GM12874 (cell line): ENCODE measurements around the gene NT5C1A.

Source experiments
- CTCF ChIP-seq: IDR thresholded peaks from 2 replicates; pipeline ENCODE4 v1.5.1; 2011; ENCODE audit warnings: low read depth, mild to moderate bottlenecking, control low read depth, low read length, moderate library complexity; ENCODE audit not compliant: insufficient read depth

Gene NT5C1A

GRCh38 chr1:39688706-39689105, 16.8 kb upstream of the NT5C1A start:
- no peak for TF ChIP-seq CTCF

DNA sequence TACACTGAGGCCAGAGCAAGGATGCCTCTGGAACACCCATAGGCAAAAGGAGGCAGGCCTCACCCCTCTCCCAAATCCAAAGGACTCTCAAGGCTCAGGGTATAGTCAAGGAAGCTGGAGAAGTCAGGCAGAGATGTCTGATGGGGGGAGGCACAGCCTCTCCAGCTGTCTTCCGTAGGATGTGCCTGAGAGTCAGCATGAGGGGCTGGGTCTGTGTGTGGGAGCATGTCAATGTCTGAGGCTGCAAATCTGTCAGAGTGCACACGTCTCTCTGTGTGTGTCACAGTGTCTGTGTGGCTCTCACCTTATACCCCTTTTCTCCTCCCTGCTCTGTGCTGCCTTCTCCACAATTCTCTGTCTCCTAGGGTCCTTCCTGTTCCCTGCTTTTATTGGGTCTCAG, 15.3 kb upstream of the NT5C1A start:
- TF ChIP-seq CTCF = no peak

GRCh38 chr1:39685071-39685470, 13.2 kb upstream of the NT5C1A start:
- TF ChIP-seq CTCF = no peak

- no peak for TF ChIP-seq CTCF
Measured at GRCh38 chr1:39684313-39684664, 12.4 kb upstream of the NT5C1A start.

DNA sequence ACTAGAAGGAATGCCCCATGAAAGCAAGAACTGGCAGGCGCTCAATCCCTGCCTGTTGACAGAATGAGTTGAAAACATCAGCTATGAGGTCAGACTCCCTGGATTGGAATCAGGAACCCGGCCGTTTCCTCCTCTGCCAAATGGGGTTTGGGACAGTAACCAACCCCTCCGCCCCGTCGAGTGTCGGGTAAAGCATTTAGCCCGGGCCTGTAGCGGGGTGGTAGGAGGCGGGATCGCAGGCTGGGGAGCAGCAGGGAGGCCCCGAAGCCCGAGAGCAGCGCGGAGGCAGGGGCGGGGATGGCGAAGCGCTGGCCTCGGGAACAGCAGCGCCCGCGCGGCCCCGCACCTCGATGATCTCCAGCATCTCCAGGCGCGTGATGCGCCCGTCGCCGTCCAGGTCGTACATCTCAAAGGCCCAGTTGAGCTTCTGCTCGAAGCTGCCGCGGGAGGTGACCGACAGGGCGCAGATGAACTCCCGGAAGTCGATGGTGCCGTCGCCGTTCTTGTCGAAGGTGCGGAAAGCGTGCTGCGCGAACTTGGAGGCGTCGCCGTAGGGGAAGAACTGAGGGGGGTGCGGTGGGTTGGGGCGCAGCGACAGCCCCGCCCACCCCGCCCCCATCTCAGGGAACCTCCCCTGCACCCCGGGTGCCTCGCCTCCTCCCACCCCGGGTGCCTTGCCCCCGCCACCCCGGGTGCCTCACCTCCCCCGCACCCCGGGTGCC, 11.8 kb upstream of the NT5C1A start:
- no peak for TF ChIP-seq CTCF

GRCh38 chr1:39681999-39682398, 10.1 kb upstream of the NT5C1A start:
- no peak for TF ChIP-seq CTCF

DNA sequence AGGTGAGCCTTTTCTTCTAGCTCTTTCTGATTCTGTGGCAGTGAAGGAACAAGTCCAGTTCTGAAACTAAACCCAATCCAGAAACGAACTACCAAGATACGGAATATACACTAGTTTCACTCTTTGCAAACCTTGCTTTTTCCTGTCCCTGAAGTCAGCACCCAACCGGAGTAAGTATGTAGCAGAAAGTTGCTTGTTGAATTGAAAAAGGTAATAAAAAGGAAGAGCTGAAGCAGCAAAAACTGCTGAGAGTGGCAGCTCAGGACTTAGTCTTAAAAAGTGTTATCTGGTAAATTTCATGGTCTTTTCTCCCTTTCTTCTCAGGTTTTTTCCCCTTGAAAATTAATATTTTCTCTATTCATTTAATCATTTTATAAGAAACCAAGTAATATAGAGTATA, 9.4 kb upstream of the NT5C1A start:
- TF ChIP-seq CTCF = no peak
